Adrenal gland (tissue), 12 donors: ENCODE results near the gene GTF2E1. TPM values are rescaled to one million over a fixed set of nuclear protein-coding genes. Genes with fewer than 3 reads are reported as not detected.
"Not testable (repeated sequence)": the region's sequence is repeated elsewhere in the genome, so short reads cannot be mapped to it uniquely, and the experiment has no call there.

Experiments used
- DNase-seq, 7 donors: peaks; one replicate each; pipeline ENCODE4 v3.0.0-alpha.2; 2019 to 2020
- H3K27ac ChIP-seq, 5 donors: fragments of 200-600 bp; sonication (generic) in 4 of 5; 1 replicate in 3 of 5; 2 replicates in 2 of 5; pipeline versions ENCODE4 v1.5.1 to v1.8.0; 2016 to 2020; ENCODE audit warnings: mild to moderate bottlenecking in 1 of 5
- H3K27me3 ChIP-seq: fragments of 200-600 bp; 2 replicates; pipeline ENCODE4 v1.8.0; 2021
- H3K36me3 ChIP-seq, 2 donors: fragments of 200-600 bp; replicated peaks in 1 of 2; 1 replicate in 1 of 2; 2 replicates in 1 of 2; pipeline versions ENCODE4 v1.5.1 to v1.8.0; 2018 to 2022
- H3K4me1 ChIP-seq, 2 donors: fragments of 200-600 bp; replicated peaks in 1 of 2; 1 replicate in 1 of 2; 2 replicates in 1 of 2; pipeline versions ENCODE4 v1.5.1 to v1.8.0; 2018 to 2021
- H3K4me3 ChIP-seq, 4 donors: fragments of 200-600 bp; sonication (generic) in 3 of 4; one replicate each; pipeline ENCODE4 v1.5.1; 2016 to 2018
- H3K9me3 ChIP-seq, 3 donors: fragments of 200-600 bp; sonication (generic) in 1 of 3; replicated peaks in 1 of 3; 1 replicate in 2 of 3; 2 replicates in 1 of 3; pipeline versions ENCODE4 v1.5.1 to v1.8.0; 2016 to 2021
- POLR2A ChIP-seq, 2 donors: fragments of 450-650 bp; IDR thresholded peaks; one replicate each; pipeline ENCODE4 v1.6.1; 2017; ENCODE audit warnings: antibody characterized with exemption in 2 of 2, mild to moderate bottlenecking in 2 of 2, moderate library complexity in 1 of 2
- WGBS, 4 donors: extraction: QIAGEN DNeasy Blood & Tissue Kit in 2 of 4; methylation state at CpG; one replicate each; pipeline versions ENCODE4 v1.1.5 to v1.1.7; 2013 to 2017; 5-methylcytosine and 5-hydroxymethylcytosine counted together
- intact Hi-C, 2 donors: fragments of 100-400 bp; cut with DNase I; formaldehyde crosslinking; loops; one replicate each; pipeline versions ENCODE4 v1.14.1 to v1.15.0; 2022 to 2023
- polyA plus RNA-seq, 3 donors: library from polyadenylated mRNA; stranded (reverse); fragments of 200-250 nt in 2 of 3; fragments of 350-450 nt in 1 of 3; fragmentation: Illumina TruSeq in 1 of 3; extraction: RNeasy Lipid Tissue Mini Kit (QIAGEN cat#74804) in 1 of 3; gene quantifications; one replicate each; pipeline ENCODE4 v1.2.3, GENCODE V29; 2013 to 2014
- total RNA-seq, 9 donors: library from RNA; depleted of rRNA in 4 of 9; stranded (reverse); fragments of >200 nt in 4 of 9; fragments of 120-200 nt in 1 of 9; fragmentation: NEBNext Ultra II Directional in 1 of 9; extraction: Animal tissue kit (Norgen Biotek cat#: 25700) in 1 of 9; gene quantifications; one replicate each; pipeline versions ENCODE4 v1.1.0 to v1.2.4, GENCODE V29; 2013 to 2023
- TF ChIP-seq, protein P1 (sequence below), 6 experiments: fragments of 450-650 bp in 4 of 6; fragments of 200-600 bp in 2 of 6; sonication (generic) in 1 of 6; IDR thresholded peaks; 1 replicate in 5 of 6; 2 replicates in 1 of 6; pipeline versions ENCODE4 v1.5.1 to v1.8.0; 2016 to 2021; ENCODE audit warnings: antibody characterized with exemption in 6 of 6, mild to moderate bottlenecking in 2 of 6, moderate library complexity in 1 of 6
- donor health status: healthy with polysubstance abuse.
- donor health status: Bipolar disorder and iron deficiency.
- donor health status: DM: yes; HTN: yes; CAD: no.
- donor health status: DM: no; HTN: no; CAD: no.
- donor health status: DM: no; HTN: no; CAD: no.
- donor health status: DM: yes; HTN: yes; CAD: no.

GTF2E1 gene
- total and polyA plus RNA-seq, 12 donors, result 10.2 to 37.3 (median 25.3) TPM

DNA sequence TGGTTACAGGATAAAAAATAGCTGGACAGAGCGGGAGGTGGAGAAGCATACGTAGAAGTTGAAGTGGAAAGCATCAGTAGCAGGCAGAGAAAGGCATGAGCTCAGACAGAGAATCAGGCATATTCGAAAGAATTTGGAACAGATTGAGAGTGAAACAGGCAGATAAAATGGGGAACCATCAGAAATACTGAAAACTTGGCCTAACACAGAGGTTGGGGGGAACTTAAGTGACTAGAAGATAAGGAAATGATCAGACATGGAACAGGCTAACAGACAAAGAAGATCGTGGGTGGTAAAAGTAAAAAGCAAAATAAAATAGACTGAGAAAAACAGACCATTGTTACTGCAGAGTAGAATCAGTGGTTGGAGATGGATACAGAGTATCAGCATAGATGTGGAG lies 32.9 kb downstream of the GTF2E1 start:
- TF ChIP-seq, protein P1, sequence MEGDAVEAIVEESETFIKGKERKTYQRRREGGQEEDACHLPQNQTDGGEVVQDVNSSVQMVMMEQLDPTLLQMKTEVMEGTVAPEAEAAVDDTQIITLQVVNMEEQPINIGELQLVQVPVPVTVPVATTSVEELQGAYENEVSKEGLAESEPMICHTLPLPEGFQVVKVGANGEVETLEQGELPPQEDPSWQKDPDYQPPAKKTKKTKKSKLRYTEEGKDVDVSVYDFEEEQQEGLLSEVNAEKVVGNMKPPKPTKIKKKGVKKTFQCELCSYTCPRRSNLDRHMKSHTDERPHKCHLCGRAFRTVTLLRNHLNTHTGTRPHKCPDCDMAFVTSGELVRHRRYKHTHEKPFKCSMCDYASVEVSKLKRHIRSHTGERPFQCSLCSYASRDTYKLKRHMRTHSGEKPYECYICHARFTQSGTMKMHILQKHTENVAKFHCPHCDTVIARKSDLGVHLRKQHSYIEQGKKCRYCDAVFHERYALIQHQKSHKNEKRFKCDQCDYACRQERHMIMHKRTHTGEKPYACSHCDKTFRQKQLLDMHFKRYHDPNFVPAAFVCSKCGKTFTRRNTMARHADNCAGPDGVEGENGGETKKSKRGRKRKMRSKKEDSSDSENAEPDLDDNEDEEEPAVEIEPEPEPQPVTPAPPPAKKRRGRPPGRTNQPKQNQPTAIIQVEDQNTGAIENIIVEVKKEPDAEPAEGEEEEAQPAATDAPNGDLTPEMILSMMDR (IDR thresholded peaks at IDR 0.05), result no peak
- no peak for TF ChIP-seq POLR2A (IDR thresholded peaks at IDR 0.05)
- intact Hi-C loops, result no loop called here
- H3K9me3 ChIP-seq, result no peaks in the 10 kb centered on the region
- H3K4me3 ChIP-seq, result no peak overlapping the region
- no peak for DNase-seq
- 88 to 95% (median 91%) methylated on average over 3 to 4 of the region's 4 CpGs for WGBS, 4 donors
- H3K27me3 ChIP-seq, result no peaks in the 10 kb centered on the region
- H3K27ac ChIP-seq, result no peak overlapping the region
- H3K4me1 ChIP-seq, result no peaks in the 10 kb centered on the region
- peaks cover 0 to 5% of the 10 kb centered on the region in 2 donors for H3K36me3 ChIP-seq

DNA sequence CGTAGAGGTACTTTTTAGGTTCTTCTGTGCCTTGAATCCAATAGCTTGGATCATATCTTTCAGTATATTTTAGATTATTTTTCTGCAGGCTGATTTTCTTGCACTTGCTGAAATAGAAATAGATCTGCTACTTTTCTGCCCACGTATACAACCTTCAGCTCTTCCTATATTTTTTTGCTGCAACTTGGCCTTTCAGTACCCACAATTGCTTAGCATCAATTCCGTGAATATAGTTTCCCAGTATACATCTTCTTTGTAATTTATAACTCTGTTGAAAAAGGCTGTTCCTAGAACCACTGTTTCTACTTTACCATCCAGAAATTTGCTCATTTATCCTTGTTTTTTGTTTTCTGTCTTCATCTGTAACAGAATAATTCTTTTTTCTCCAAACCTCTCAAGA lies 36.2 kb downstream of the GTF2E1 start:
- TF ChIP-seq, protein P1 (IDR thresholded peaks at IDR 0.05), result no peak
- TF ChIP-seq POLR2A (IDR thresholded peaks at IDR 0.05), result no peak
- intact Hi-C loops, result no loop called here
- DNase-seq, result no peak
- no peaks in the 10 kb centered on the region for H3K27me3 ChIP-seq
- H3K4me1 ChIP-seq, result no peaks in the 10 kb centered on the region
- peaks cover 0 to 5% of the 10 kb centered on the region in 2 donors for H3K36me3 ChIP-seq
- H3K27ac ChIP-seq, result peak overlapping the region in 1 of 5 donors; percentile 4
- no peaks in the 10 kb centered on the region for H3K9me3 ChIP-seq
- H3K4me3 ChIP-seq, result no peak overlapping the region
- whole genome bisulfite sequencing, 4 donors, result 91 to 98% (median 95%) methylated on average over 3 of the region's 3 CpGs

DNA sequence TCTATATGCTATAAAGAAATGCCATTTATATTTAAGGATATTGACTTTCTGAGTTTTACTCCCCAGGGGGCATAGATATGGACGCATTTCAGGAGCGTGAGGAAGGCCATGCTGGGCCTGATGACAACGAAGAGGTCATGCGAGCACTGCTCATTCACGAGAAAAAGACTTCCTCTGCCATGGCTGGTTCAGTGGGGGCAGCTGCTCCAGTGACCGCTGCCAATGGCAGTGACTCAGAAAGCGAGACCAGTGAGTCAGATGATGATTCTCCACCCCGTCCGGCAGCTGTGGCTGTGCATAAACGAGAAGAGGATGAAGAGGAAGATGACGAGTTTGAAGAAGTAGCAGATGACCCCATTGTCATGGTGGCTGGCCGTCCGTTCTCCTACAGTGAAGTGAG lies 38.4 kb downstream of the GTF2E1 start:
- intact Hi-C loops, result no loop called here
- Histone ChIP-seq H3K36me3 (peaks cover 0 to 5% of the 10 kb centered on the region in 2 donors), H3K4me3 (no peak overlapping the region), H3K9me3 (no peaks in the 10 kb centered on the region), H3K27ac (peak overlapping the region in 3 of 5 donors; percentile 77 to 80 (median 77)), H3K27me3 (no peaks in the 10 kb centered on the region), H3K4me1 (no peaks in the 10 kb centered on the region)
- TF ChIP-seq, protein P1 (IDR thresholded peaks at IDR 0.05), result no peak
- TF ChIP-seq POLR2A (IDR thresholded peaks at IDR 0.05), result peak in 1 of 2 donors; percentile 60
- WGBS, 4 donors, result 45 to 59% (median 50%) methylated on average over 13 of the region's 13 CpGs
- DNase-seq, result peak; percentile 83 to 93 (median 90)

DNA sequence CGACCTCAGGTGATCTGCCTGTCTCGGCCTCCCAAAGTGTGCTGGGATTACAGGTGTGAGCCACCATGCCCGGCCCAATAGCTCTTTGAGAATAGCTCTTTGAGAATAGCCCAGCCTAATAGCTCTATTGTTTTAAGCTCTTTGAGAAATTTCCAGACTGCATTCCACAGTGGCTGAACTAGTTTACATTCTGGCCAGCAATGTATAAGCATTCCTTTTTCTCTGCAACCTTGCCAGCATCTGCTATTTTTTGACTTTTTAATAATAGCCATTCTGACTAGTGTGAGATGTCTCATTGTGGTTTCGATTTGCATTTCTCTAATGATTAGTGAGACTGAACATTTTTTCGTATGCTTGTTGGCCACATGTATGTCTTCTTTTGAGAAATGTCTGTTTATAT lies 43.3 kb downstream of the GTF2E1 start:
- WGBS, 4 donors, result 73 to 92% (median 85%) methylated on average over 4 to 5 of the region's 5 CpGs
- H3K27me3 ChIP-seq, H3K36me3 ChIP-seq, H3K4me3 ChIP-seq, H3K27ac ChIP-seq, H3K4me1 ChIP-seq, H3K9me3 ChIP-seq, DNase-seq, intact Hi-C loops: not testable (repeated sequence)

GRCh38 chr3:120791010-120791409 lies 48.5 kb downstream of the GTF2E1 start:
- DNase-seq, result no peak
- no peaks in the 10 kb centered on the region for H3K9me3 ChIP-seq
- WGBS, 4 donors, result 68 to 83% (median 78%) methylated on average over 1 of the region's 1 CpG

More at GRCh38 chr3:120791010-120791409, 48.5 kb downstream of the GTF2E1 start:
- H3K27ac ChIP-seq, result no peak overlapping the region
- TF ChIP-seq POLR2A (IDR thresholded peaks at IDR 0.05), result no peak
- TF ChIP-seq, protein P1 (IDR thresholded peaks at IDR 0.05), result no peak
- no peaks in the 10 kb centered on the region for H3K4me1 ChIP-seq
- no peaks in the 10 kb centered on the region for H3K27me3 ChIP-seq
- H3K36me3 ChIP-seq, result no peaks in the 10 kb centered on the region
- intact Hi-C loops, result no loop called here
- no peak overlapping the region for H3K4me3 ChIP-seq
